MM.1S (cell line): ENCODE measurements around the gene SLC6A20.

Experiments used
- EZH2 ChIP-seq: fragments of 300-600 bp; sonication (generic); optimal IDR thresholded peaks from 2 replicates; pipeline ENCODE3; 2017; ENCODE audit warnings: low read depth, mild to moderate bottlenecking, antibody characterized with exemption, low read length, mixed read lengths
- EZH2phosphoT487 ChIP-seq: fragments of 300-600 bp; sonication (generic); IDR thresholded peaks from 2 replicates; pipeline ENCODE4 v1.6.1; 2018; ENCODE audit warnings: antibody characterized with exemption, low read length
- TF ChIP-seq, protein P1 (sequence below): fragments of 300-600 bp; sonication (generic); IDR thresholded peaks from 2 replicates; pipeline ENCODE4 v1.5.1; 2016; ENCODE audit warnings: antibody characterized with exemption, low read length, mixed read lengths

DNA sequence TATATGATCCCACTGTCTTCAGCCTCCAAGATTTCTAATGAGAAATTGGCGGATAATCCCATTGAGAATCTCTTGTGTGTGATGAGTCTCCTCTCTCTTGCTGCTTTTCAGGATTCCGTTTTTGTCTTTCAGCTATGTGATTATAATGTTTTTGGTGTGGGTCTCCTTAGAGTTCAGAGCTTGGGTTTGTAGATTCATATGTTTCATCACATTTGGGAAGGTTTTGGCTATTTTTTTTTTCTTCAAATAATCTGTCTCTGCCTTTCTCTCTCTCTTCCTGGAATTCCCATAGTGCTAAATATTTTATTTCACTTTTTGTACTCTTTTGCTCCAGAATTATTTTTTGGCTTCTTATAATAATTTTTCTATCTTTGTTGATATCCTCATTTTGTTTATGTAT, 66.7 kb downstream of the SLC6A20 start:
- no peak for TF ChIP-seq EZH2
- TF ChIP-seq, protein P1, sequence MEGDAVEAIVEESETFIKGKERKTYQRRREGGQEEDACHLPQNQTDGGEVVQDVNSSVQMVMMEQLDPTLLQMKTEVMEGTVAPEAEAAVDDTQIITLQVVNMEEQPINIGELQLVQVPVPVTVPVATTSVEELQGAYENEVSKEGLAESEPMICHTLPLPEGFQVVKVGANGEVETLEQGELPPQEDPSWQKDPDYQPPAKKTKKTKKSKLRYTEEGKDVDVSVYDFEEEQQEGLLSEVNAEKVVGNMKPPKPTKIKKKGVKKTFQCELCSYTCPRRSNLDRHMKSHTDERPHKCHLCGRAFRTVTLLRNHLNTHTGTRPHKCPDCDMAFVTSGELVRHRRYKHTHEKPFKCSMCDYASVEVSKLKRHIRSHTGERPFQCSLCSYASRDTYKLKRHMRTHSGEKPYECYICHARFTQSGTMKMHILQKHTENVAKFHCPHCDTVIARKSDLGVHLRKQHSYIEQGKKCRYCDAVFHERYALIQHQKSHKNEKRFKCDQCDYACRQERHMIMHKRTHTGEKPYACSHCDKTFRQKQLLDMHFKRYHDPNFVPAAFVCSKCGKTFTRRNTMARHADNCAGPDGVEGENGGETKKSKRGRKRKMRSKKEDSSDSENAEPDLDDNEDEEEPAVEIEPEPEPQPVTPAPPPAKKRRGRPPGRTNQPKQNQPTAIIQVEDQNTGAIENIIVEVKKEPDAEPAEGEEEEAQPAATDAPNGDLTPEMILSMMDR: no peak
- no peak for TF ChIP-seq EZH2phosphoT487
